Esophagus muscularis mucosa (tissue), 4 donors: ENCODE data around the gene RHOF. TPM values are rescaled to one million over a fixed set of nuclear protein-coding genes. Genes with fewer than 3 reads are reported as not detected.

ENCODE experiments used
- DNase-seq: peaks from one replicate; pipeline ENCODE4 v3.0.0-alpha.2; 2017; ENCODE audit errors: extremely low spot score
- H3K27ac ChIP-seq, 4 donors: fragments of 200-600 bp; sonication (generic); replicated peaks in 1 of 4; 1 replicate in 3 of 4; 2 replicates in 1 of 4; pipeline ENCODE4 v1.5.1; 2016 to 2019; ENCODE audit warnings: mild to moderate bottlenecking in 1 of 4
- H3K27me3 ChIP-seq, 4 donors: fragments of 200-600 bp; sonication (generic); one replicate each; pipeline versions ENCODE4 v1.5.1 to v1.6.0; 2016 to 2019
- H3K36me3 ChIP-seq, 4 donors: fragments of 200-600 bp; sonication (generic); one replicate each; pipeline ENCODE4 v1.5.1; 2016 to 2019
- H3K4me1 ChIP-seq, 4 donors: fragments of 200-600 bp; sonication (generic); one replicate each; pipeline ENCODE4 v1.5.1; 2016 to 2019
- H3K4me3 ChIP-seq, 4 donors: fragments of 200-600 bp; sonication (generic); 1 replicate in 2 of 4; 2 replicates in 2 of 4; pipeline ENCODE4 v1.5.1; 2016 to 2019; ENCODE audit warnings: mild to moderate bottlenecking in 4 of 4, moderate library complexity in 1 of 4
- H3K9me3 ChIP-seq, 4 donors: fragments of 200-600 bp; sonication (generic); 1 replicate in 3 of 4; 2 replicates in 1 of 4; pipeline ENCODE4 v1.5.1; 2016 to 2019
- CTCF ChIP-seq, 3 experiments: fragments of 200-600 bp in 2 of 3; fragments of 450-650 bp in 1 of 3; sonication (generic) in 2 of 3; IDR thresholded peaks; one replicate each; pipeline ENCODE4 v1.5.1; 2017 to 2019; ENCODE audit warnings: antibody characterized with exemption in 3 of 3, mild to moderate bottlenecking in 2 of 3, moderate library complexity in 1 of 3
- EP300 ChIP-seq: sonication (generic); formaldehyde crosslinking; IDR thresholded peaks from one replicate; pipeline ENCODE4 v1.6.1; 2017; ENCODE audit warnings: antibody characterized with exemption
- POLR2A ChIP-seq: fragments of 450-650 bp; IDR thresholded peaks from one replicate; pipeline ENCODE4 v1.6.1; 2017; ENCODE audit warnings: antibody characterized with exemption, moderate library complexity, mild to moderate bottlenecking, low read depth
- POLR2AphosphoS5 ChIP-seq, 2 donors: sonication (generic); formaldehyde crosslinking; IDR thresholded peaks; one replicate each; pipeline ENCODE4 v1.6.1; 2017; ENCODE audit warnings: antibody characterized with exemption in 2 of 2
- WGBS: methylation state at CpG from one replicate; pipeline ENCODE4 v1.1.5; 2018; 5-methylcytosine and 5-hydroxymethylcytosine counted together
- intact Hi-C: fragments of 100-400 bp; cut with DNase I; formaldehyde crosslinking; loops from one replicate; pipeline ENCODE4 v1.15.1; 2023
- total RNA-seq, 4 donors: library from RNA; depleted of rRNA; stranded (reverse); fragments of >200 nt; gene quantifications; one replicate each; pipeline versions ENCODE4 v1.1.0 to v1.2.1, GENCODE V29; 2016

The RHOF gene
- total RNA-seq, 4 donors from 2014 or later = 7.0 to 23.2 (median 15.9) TPM

- Histone ChIP-seq H3K27me3 (no peaks in the 10 kb centered on the region), H3K9me3 (no peaks in the 10 kb centered on the region), H3K4me3 (no peak overlapping the region), H3K4me1 (peaks cover 32 to 51% (median 38%) of the 10 kb centered on the region in 4 donors), H3K36me3 (peaks cover 0 to 14% (median 12%) of the 10 kb centered on the region in 4 donors), H3K27ac (peak overlapping the region; percentile 11 to 75 (median 57))
- WGBS = 83% methylated on average over 6 of the region's 14 CpGs
- no peak for DNase-seq
- intact Hi-C loops = no loop called here
- TF ChIP-seq POLR2AphosphoS5 (IDR thresholded peaks at IDR 0.05) = no peak
- TF ChIP-seq CTCF (IDR thresholded peaks at IDR 0.05) = no peak
- no peak for TF ChIP-seq EP300
- TF ChIP-seq POLR2A = no peak
These were observed 18.5 kb downstream of the RHOF start for GRCh38 chr12:121774968-121775474.

- intact Hi-C loops = loop anchor here (1.0 kb wide), 1 partner anchor 76 kb away; no protein-coding TSS in a partner anchor
- TF ChIP-seq EP300 (no peak), POLR2A (no peak), POLR2AphosphoS5 (IDR thresholded peaks at IDR 0.05) (peak; percentile 29 to 42), CTCF (IDR thresholded peaks at IDR 0.05) (peak; percentile 84 to 91 (median 89))
- Histone ChIP-seq H3K36me3 (no peaks in the 10 kb centered on the region), H3K27me3 (no peaks in the 10 kb centered on the region), H3K4me1 (peaks cover 41 to 64% (median 46%) of the 10 kb centered on the region in 4 donors), H3K9me3 (no peaks in the 10 kb centered on the region), H3K4me3 (peak overlapping the region in 2 of 4 donors; percentile 17 to 31), H3K27ac (peak overlapping the region; percentile 70 to 75 (median 71))
- 39% methylated on average over 12 of the region's 14 CpGs for WGBS
- DNase-seq = no peak
These were observed 20.3 kb downstream of the RHOF start for GRCh38 chr12:121773011-121773777.

- DNase-seq = no peak
- H3K27ac ChIP-seq = no peak overlapping the region
- no peak overlapping the region for H3K4me3 ChIP-seq
- no peaks in the 10 kb centered on the region for H3K27me3 ChIP-seq
- no peaks in the 10 kb centered on the region for H3K9me3 ChIP-seq
- H3K36me3 ChIP-seq = no peaks in the 10 kb centered on the region
- intact Hi-C loops = no loop called here
- WGBS = 86% methylated on average over 19 of the region's 25 CpGs
- H3K4me1 ChIP-seq = peaks cover 59 to 79% (median 63%) of the 10 kb centered on the region in 4 donors
- no peak for TF ChIP-seq CTCF (IDR thresholded peaks at IDR 0.05)
- no peak for TF ChIP-seq POLR2A
- TF ChIP-seq EP300 = no peak
- TF ChIP-seq POLR2AphosphoS5 (IDR thresholded peaks at IDR 0.05) = no peak
These were observed 22.5 kb downstream of the RHOF start for GRCh38 chr12:121770813-121771625.

- Histone ChIP-seq H3K4me3 (no peak overlapping the region), H3K27me3 (no peaks in the 10 kb centered on the region), H3K9me3 (no peaks in the 10 kb centered on the region), H3K36me3 (peaks cover 0 to 3% (median 0%) of the 10 kb centered on the region in 4 donors), H3K27ac (no peak overlapping the region), H3K4me1 (peaks cover 57 to 79% (median 64%) of the 10 kb centered on the region in 4 donors)
- no peak for DNase-seq
- WGBS = 77% methylated on average over 9 of the region's 9 CpGs
- TF ChIP-seq CTCF (IDR thresholded peaks at IDR 0.05) (no peak), POLR2A (no peak), POLR2AphosphoS5 (IDR thresholded peaks at IDR 0.05) (no peak), EP300 (no peak)
- intact Hi-C loops = no loop called here
These were observed 23.1 kb downstream of the RHOF start for GRCh38 chr12:121770388-121770787.
